ENCODE measurements around the gene TTC36. TPM values are rescaled to one million over a fixed set of nuclear protein-coding genes. Genes with fewer than 3 reads are reported as not detected.

TTC36 gene
- total and polyA plus RNA-seq, 10 of the 15 experiments (the other 5 are each of a cell fraction or from before 2014, with no cell fraction given) = 0.28 to 0.78 (median 0.59) TPM; not detected in 7

DNA sequence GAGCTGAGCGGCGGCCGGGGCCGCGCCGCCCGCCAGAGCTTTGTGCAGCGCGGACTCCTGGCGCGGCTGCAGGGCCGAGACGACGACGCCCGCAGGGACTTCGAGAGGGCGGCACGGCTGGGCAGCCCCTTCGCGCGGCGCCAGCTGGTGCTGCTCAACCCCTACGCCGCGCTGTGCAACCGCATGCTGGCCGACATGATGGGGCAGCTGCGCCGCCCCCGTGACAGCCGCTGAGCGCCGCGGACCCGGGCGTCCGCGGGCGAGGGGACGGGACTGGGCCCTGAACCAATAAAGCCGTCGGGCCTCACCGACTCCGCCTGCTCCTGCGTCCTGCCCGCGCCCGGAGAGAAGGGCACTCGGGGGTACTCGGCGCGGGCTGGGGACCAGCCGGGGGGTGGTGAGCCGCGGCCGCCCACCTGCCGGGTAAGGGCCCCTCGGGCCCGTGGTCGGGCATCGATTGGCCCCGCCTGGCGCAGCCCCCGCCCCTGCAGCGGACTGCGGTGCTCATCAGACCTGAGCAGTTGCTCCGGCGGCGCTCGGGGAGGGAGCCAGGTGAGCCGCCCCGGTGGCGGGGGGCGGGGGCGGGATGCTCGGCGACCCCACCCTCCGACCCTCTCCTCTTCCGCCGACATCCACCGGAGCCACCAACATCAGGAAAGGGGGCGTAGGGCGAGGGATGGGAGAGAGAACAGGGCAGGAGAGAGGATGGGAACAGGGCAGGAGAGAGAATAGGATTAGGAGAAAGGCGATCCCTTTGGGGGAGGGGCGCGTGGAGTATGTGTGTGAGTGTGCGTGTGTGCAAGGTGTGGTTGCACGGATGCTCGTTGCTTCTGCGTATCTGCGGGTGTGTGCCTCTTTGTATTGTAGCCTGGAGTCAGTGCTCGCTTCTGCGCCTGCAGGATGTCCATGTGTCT, 3.7 kb downstream of the TTC36 start, which contains the start of gene TMEM25 (continued):
- TF ChIP-seq PBX3 (IDR thresholded peaks at IDR 0.05; ENCODE audit: insufficient replicate concordance, low read depth, low read length) (no peak), ZNF274 (IDR thresholded peaks at IDR 0.05; ENCODE audit: insufficient read depth, insufficient read length) (no peak), JUND (IDR thresholded peaks at IDR 0.05; ENCODE audit: low read depth, low read length) (no peak), TBL1XR1 (IDR thresholded peaks at IDR 0.05; ENCODE audit: low read depth, low read length) (no peak), NBN (IDR thresholded peaks at IDR 0.05) (peak; percentile 69; the same call in 1 of the 2 replicates), FOXK2 (IDR thresholded peaks at IDR 0.05) (no peak), STAT3 (IDR thresholded peaks at IDR 0.05; ENCODE audit: low read depth, low read length) (no peak), NR2C1 (IDR thresholded peaks at IDR 0.05) (no peak; the same call in 1 of the 2 replicates), WRNIP1 (IDR thresholded peaks at IDR 0.05; ENCODE audit: borderline replicate concordance, low read depth, low read length) (no peak), SP1 (IDR thresholded peaks at IDR 0.05; ENCODE audit: low read depth, low read length) (peak; percentile 64), RCOR1 (conservative IDR thresholded peaks at IDR 0.05; ENCODE audit: low read depth, low read length) (0 out of 2 replicates have a peak, but pooled peaks have one; percentile 8), SMAD5 (IDR thresholded peaks at IDR 0.05; ENCODE audit: low read depth) (no peak), IRF4 (IDR thresholded peaks at IDR 0.05; ENCODE audit: low read depth, low read length) (no peak), NFYB (IDR thresholded peaks at IDR 0.05; ENCODE audit: insufficient read depth, low read depth, low read length) (no peak), SIX5 (IDR thresholded peaks at IDR 0.05; ENCODE audit: low read depth, low read length, severe bottlenecking) (peak; percentile 42), JUNB (IDR thresholded peaks at IDR 0.05) (no peak), BRCA1 (IDR thresholded peaks at IDR 0.05; ENCODE audit: low read depth, low read length) (no peak), USF2 (IDR thresholded peaks at IDR 0.05; ENCODE audit: borderline replicate concordance, low read depth, low read length) (no peak), IKZF1 (conservative IDR thresholded peaks at IDR 0.05) (peak; percentile 93), POLR2AphosphoS2 (IDR thresholded peaks at IDR 0.05; ENCODE audit: low read depth, low read length) (peak; percentile 74; the same call in 1 of the 2 replicates)
- TF ChIP-seq, protein P1, sequence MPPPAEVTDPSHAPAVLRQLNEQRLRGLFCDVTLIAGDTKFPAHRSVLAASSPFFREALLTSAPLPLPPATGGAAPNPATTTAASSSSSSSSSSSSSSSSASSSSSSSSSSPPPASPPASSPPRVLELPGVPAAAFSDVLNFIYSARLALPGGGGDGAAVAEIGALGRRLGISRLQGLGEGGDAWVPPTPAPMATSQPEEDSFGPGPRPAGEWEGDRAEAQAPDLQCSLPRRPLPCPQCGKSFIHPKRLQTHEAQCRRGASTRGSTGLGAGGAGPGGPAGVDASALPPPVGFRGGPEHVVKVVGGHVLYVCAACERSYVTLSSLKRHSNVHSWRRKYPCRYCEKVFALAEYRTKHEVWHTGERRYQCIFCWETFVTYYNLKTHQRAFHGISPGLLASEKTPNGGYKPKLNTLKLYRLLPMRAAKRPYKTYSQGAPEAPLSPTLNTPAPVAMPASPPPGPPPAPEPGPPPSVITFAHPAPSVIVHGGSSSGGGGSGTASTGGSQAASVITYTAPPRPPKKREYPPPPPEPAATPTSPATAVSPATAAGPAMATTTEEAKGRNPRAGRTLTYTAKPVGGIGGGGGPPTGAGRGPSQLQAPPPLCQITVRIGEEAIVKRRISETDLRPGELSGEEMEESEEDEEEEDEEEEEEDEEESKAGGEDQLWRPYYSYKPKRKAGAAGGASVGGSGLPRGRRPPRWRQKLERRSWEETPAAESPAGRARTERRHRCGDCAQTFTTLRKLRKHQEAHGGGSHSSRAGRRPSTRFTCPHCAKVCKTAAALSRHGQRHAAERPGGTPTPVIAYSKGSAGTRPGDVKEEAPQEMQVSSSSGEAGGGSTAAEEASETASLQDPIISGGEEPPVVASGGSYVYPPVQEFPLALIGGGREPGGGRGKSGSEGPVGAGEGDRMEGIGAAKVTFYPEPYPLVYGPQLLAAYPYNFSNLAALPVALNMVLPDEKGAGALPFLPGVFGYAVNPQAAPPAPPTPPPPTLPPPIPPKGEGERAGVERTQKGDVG (CRISPR knock-in tag; IDR thresholded peaks at IDR 0.05) = no peak
- TF ChIP-seq, protein P2, sequence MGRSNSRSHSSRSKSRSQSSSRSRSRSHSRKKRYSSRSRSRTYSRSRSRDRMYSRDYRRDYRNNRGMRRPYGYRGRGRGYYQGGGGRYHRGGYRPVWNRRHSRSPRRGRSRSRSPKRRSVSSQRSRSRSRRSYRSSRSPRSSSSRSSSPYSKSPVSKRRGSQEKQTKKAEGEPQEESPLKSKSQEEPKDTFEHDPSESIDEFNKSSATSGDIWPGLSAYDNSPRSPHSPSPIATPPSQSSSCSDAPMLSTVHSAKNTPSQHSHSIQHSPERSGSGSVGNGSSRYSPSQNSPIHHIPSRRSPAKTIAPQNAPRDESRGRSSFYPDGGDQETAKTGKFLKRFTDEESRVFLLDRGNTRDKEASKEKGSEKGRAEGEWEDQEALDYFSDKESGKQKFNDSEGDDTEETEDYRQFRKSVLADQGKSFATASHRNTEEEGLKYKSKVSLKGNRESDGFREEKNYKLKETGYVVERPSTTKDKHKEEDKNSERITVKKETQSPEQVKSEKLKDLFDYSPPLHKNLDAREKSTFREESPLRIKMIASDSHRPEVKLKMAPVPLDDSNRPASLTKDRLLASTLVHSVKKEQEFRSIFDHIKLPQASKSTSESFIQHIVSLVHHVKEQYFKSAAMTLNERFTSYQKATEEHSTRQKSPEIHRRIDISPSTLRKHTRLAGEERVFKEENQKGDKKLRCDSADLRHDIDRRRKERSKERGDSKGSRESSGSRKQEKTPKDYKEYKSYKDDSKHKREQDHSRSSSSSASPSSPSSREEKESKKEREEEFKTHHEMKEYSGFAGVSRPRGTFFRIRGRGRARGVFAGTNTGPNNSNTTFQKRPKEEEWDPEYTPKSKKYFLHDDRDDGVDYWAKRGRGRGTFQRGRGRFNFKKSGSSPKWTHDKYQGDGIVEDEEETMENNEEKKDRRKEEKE (IDR thresholded peaks at IDR 0.05) = no peak

Measured in GM12878 (cell line).